Osteoblast (primary cell): ENCODE measurements around the gene MIPEP. TPM values are rescaled to one million over a fixed set of nuclear protein-coding genes. Genes with fewer than 3 reads are reported as not detected.

Experiments
- DNase-seq: peaks from one replicate; pipeline ENCODE4 v3.0.0; 2011; ENCODE audit warnings: low spot score, mixed read lengths; ENCODE audit not compliant: insufficient read length; ENCODE audit errors: missing footprints
- H2AFZ ChIP-seq: 2 replicates; pipeline ENCODE4 v1.6.0; 2011; ENCODE audit warnings: mild to moderate bottlenecking, low read length
- H3K27ac ChIP-seq: 2 replicates; pipeline ENCODE4 v1.5.1; 2011; ENCODE audit warnings: mild to moderate bottlenecking, low read depth, low read length, moderate library complexity
- H3K27me3 ChIP-seq: 2 replicates; pipeline ENCODE4 v1.6.0; 2012; ENCODE audit warnings: mild to moderate bottlenecking, control low read depth, inconsistent platforms, low read length, moderate library complexity; ENCODE audit not compliant: insufficient read depth
- H3K36me3 ChIP-seq: 2 replicates; pipeline ENCODE4 v1.5.1; 2011; ENCODE audit warnings: mild to moderate bottlenecking, low read length, control low read depth, moderate library complexity; ENCODE audit not compliant: insufficient read depth
- H3K4me1 ChIP-seq: 2 replicates; pipeline ENCODE4 v1.5.1; 2011; ENCODE audit warnings: mild to moderate bottlenecking, low read length, control low read depth, moderate library complexity; ENCODE audit not compliant: insufficient read depth
- H3K4me2 ChIP-seq: 2 replicates; pipeline ENCODE4 v1.6.0; 2011; ENCODE audit warnings: mild to moderate bottlenecking, low read length; ENCODE audit not compliant: insufficient read depth
- H3K4me3 ChIP-seq: fragments of 200-600 bp; sonication (generic); 3 replicates; pipeline ENCODE4 v1.5.1; 2012; ENCODE audit warnings: mild to moderate bottlenecking, low read length, inconsistent platforms; ENCODE audit not compliant: insufficient read depth
- H3K79me2 ChIP-seq: 2 replicates; pipeline ENCODE4 v1.6.0; 2012; ENCODE audit warnings: mild to moderate bottlenecking, low read length, control low read depth, inconsistent platforms; ENCODE audit not compliant: insufficient read depth
- H3K9me3 ChIP-seq: 2 replicates; pipeline ENCODE4 v1.5.1; 2011; ENCODE audit warnings: low read depth, low read length, control low read depth
- H4K20me1 ChIP-seq: 2 replicates; pipeline ENCODE4 v1.6.0; 2012; ENCODE audit warnings: mild to moderate bottlenecking, low read length, control low read depth; ENCODE audit not compliant: insufficient read depth
- total RNA-seq: library from RNA; depleted of rRNA; stranded (reverse); fragments of >200 nt; gene quantifications from 2 replicates; pipeline ENCODE4 v1.2.3, GENCODE V29; 2012
- TF ChIP-seq, protein P1 (sequence below): IDR thresholded peaks from 2 replicates; pipeline ENCODE4 v1.5.1; 2011; ENCODE audit warnings: mild to moderate bottlenecking, low read depth, low read length, moderate library complexity; ENCODE audit errors: extremely low read depth

Gene MIPEP
- total RNA-seq, 1 donor = 29.3 TPM

DNA sequence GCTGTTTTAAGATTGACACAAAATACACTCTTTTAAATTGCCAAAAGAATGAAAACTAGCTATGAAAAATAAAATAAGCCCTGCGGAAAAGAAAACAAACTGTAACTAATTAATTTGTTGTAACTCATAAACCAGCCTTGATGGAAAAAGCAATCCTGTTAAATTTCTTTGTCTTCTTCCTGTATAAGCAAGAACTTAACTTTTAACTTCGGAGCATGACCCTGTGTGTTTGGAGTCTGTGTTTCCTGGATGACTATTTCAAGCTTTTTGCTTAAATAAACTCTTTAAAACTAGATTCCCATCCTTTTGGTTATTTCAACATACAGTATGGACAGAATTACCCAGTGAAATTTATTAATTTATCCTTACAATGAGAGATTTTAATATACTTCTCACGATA lies 196.4 kb downstream of the MIPEP start:
- no peak overlapping the region for H2AFZ ChIP-seq
- TF ChIP-seq, protein P1, sequence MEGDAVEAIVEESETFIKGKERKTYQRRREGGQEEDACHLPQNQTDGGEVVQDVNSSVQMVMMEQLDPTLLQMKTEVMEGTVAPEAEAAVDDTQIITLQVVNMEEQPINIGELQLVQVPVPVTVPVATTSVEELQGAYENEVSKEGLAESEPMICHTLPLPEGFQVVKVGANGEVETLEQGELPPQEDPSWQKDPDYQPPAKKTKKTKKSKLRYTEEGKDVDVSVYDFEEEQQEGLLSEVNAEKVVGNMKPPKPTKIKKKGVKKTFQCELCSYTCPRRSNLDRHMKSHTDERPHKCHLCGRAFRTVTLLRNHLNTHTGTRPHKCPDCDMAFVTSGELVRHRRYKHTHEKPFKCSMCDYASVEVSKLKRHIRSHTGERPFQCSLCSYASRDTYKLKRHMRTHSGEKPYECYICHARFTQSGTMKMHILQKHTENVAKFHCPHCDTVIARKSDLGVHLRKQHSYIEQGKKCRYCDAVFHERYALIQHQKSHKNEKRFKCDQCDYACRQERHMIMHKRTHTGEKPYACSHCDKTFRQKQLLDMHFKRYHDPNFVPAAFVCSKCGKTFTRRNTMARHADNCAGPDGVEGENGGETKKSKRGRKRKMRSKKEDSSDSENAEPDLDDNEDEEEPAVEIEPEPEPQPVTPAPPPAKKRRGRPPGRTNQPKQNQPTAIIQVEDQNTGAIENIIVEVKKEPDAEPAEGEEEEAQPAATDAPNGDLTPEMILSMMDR = no peak
- H3K27ac ChIP-seq = no peak overlapping the region
- H3K4me1 ChIP-seq = peaks cover 5% of the 10 kb centered on the region
- no peak for DNase-seq
- H3K79me2 ChIP-seq = no peaks in the 10 kb centered on the region
- no peaks in the 10 kb centered on the region for H3K36me3 ChIP-seq
- no peak overlapping the region for H3K4me3 ChIP-seq
- H3K27me3 ChIP-seq = no peaks in the 10 kb centered on the region
- H4K20me1 ChIP-seq = no peaks in the 10 kb centered on the region
- H3K4me2 ChIP-seq = no peak overlapping the region
- no peaks in the 10 kb centered on the region for H3K9me3 ChIP-seq

DNA sequence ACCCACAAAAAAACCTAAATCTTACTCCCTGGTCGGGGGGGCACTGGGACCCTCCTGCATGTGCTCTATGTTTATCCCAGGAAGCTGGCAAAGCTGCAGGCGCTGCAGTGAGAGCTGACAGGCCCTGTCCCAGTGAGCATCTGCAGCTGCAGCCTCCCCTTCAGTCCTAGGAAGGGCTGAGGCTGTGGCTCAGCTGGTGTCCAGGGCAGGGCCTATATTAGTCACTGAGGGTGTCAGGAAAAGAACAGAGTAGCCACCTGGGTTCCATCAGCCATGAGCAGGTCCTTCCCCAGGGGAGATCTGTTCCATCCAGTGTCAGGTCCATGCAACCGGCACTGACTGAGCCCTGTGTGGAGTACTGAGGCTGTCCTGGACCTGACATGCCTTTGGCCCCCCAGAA lies 198.5 kb downstream of the MIPEP start:
- Histone ChIP-seq H4K20me1 (no peaks in the 10 kb centered on the region), H3K36me3 (no peaks in the 10 kb centered on the region), H3K4me1 (no peaks in the 10 kb centered on the region), H2AFZ (no peak overlapping the region), H3K27ac (no peak overlapping the region), H3K9me3 (no peaks in the 10 kb centered on the region), H3K4me3 (no peak overlapping the region), H3K27me3 (no peaks in the 10 kb centered on the region), H3K4me2 (no peak overlapping the region), H3K79me2 (no peaks in the 10 kb centered on the region)
- no peak for DNase-seq
- TF ChIP-seq, protein P1 = no peak

DNA sequence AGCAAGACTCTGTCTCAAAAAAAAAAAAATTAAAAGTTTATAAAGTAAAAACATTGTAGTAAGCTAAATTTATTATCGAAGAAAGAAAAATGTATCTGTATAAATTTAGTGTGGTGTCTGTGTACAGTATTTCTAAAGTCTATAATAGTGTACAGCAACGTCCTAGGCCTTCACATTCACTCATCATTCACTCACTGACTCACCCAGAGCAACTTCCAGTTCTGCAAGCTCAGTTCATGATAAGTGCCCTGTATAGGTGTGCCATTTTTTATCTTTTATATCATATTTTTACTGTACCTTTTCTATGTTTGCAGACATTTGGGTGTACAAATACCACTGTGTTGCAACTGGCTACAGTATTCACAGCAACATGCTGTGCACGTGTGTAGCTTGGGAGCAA lies 200.9 kb downstream of the MIPEP start:
- TF ChIP-seq, protein P1 = no peak

DNA sequence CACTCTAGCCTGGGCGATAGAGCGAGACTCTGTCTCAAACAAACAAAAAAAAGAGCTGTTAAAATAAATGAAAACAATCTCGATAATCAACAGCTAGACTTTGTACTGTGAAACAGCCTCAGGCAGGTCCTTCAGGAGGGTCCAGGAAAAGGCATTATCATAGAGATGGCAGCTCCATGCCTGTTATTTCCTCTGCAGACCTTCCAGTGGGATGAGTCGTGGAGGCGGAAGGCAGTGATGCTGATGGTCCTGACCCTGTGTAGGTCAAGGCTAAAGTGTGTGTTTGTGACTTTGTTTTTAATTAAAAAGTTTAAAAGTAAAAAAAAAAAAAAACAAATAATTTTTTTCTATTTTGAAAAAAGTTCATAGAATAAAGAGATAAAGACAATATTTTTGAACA lies 201.6 kb downstream of the MIPEP start:
- Histone ChIP-seq H3K4me1 (no peaks in the 10 kb centered on the region), H3K9me3 (no peaks in the 10 kb centered on the region), H3K27ac (no peak overlapping the region), H3K79me2 (no peaks in the 10 kb centered on the region), H2AFZ (no peak overlapping the region), H4K20me1 (no peaks in the 10 kb centered on the region), H3K27me3 (no peaks in the 10 kb centered on the region), H3K36me3 (no peaks in the 10 kb centered on the region), H3K4me2 (no peak overlapping the region), H3K4me3 (no peak overlapping the region)
- TF ChIP-seq, protein P1 = no peak
- DNase-seq = no peak

More for the DNA sequence above, 200.9 kb downstream of the MIPEP start:
- H3K4me1 ChIP-seq = no peaks in the 10 kb centered on the region
- no peak overlapping the region for H3K4me2 ChIP-seq
- H3K27me3 ChIP-seq = no peaks in the 10 kb centered on the region
- no peak overlapping the region for H3K4me3 ChIP-seq
- H3K36me3 ChIP-seq = no peaks in the 10 kb centered on the region
- no peak for DNase-seq
- no peaks in the 10 kb centered on the region for H4K20me1 ChIP-seq
- no peaks in the 10 kb centered on the region for H3K79me2 ChIP-seq
- no peaks in the 10 kb centered on the region for H3K9me3 ChIP-seq
- H2AFZ ChIP-seq = no peak overlapping the region
- no peak overlapping the region for H3K27ac ChIP-seq
